ENCODE results near the gene TRPM8. TPM values are rescaled to one million over a fixed set of nuclear protein-coding genes. Genes with fewer than 3 reads are reported as not detected.

TRPM8 gene
- total RNA-seq, 1 donor from 2014 or later = not detected

DNA sequence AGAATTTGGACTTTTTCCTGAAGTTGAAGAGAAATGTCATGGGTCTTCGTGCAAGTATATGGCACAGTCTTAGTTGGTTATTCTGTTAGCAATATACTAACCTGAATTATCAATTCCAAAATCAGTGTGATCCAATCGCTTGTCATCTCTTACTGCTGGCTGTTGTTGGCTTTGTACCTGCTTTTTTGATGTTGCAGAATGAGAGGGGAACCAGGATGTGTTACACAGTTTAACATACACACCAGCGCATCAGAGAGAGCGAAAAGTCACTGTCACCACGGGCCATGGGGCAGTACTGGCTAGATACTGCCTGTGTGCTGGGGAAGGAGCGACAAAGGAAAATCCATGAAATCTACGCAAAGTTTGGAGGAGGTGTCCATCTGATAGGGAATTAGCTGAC, 74.0 kb downstream of the TRPM8 start:
- no peaks in the 10 kb centered on the region for H3K9me3 ChIP-seq
- no peaks in the 10 kb centered on the region for H3K27me3 ChIP-seq
- no peaks in the 10 kb centered on the region for H3K4me1 ChIP-seq
- intact Hi-C loops (cut with DNase I) = no loop called here
- DNase-seq = no peak
- no peaks in the 10 kb centered on the region for H3K36me3 ChIP-seq
- TF ChIP-seq CTCF (IDR thresholded peaks at IDR 0.05) = no peak
- H3K4me3 ChIP-seq = no peak overlapping the region
- ATAC-seq = no peak
- no peak overlapping the region for H3K27ac ChIP-seq

GRCh38 chr2:233992513-233993217, 75.5 kb downstream of the TRPM8 start:
- no peaks in the 10 kb centered on the region for H3K36me3 ChIP-seq
- no peaks in the 10 kb centered on the region for H3K4me1 ChIP-seq
- no peak overlapping the region for H3K27ac ChIP-seq
- DNase-seq (no peak), ATAC-seq (no peak)
- no peak overlapping the region for H3K4me3 ChIP-seq
- no peaks in the 10 kb centered on the region for H3K27me3 ChIP-seq
- H3K9me3 ChIP-seq = no peaks in the 10 kb centered on the region
- no peak for TF ChIP-seq CTCF (IDR thresholded peaks at IDR 0.05)
- intact Hi-C loops (cut with DNase I) = no loop called here

GRCh38 chr2:233993461-233993860, 76.3 kb downstream of the TRPM8 start:
- Histone ChIP-seq H3K27me3 (no peaks in the 10 kb centered on the region), H3K27ac (no peak overlapping the region), H3K4me1 (no peaks in the 10 kb centered on the region), H3K4me3 (no peak overlapping the region), H3K36me3 (no peaks in the 10 kb centered on the region), H3K9me3 (no peaks in the 10 kb centered on the region)
- DNase-seq (no peak), ATAC-seq (no peak)
- intact Hi-C loops (cut with DNase I) = no loop called here
- TF ChIP-seq CTCF (IDR thresholded peaks at IDR 0.05) = no peak

DNA sequence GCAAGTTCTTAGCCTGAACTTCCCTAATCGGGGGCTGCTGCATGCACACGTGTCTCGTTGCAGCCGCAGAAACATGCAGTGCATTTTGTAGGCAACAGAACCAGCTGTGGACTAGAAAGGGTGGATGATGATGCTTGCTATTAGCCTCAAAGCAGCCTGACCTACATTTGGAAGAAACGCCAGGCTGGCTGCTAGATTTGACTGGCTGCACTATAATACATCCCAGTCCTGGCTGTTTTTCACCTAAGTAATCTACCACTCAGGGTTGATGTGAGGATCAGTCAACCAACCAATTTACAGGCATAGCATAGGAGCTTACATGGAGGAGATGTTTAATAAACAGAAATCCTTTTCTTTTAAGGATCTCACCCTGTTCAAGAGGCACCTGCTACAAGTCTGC, 77.0 kb downstream of the TRPM8 start:
- H3K27ac ChIP-seq = no peak overlapping the region
- no peaks in the 10 kb centered on the region for H3K4me1 ChIP-seq
- intact Hi-C loops (cut with DNase I) = no loop called here
- no peaks in the 10 kb centered on the region for H3K27me3 ChIP-seq
- no peak overlapping the region for H3K4me3 ChIP-seq
- no peak for TF ChIP-seq CTCF (IDR thresholded peaks at IDR 0.05)
- no peaks in the 10 kb centered on the region for H3K36me3 ChIP-seq
- DNase-seq (no peak), ATAC-seq (no peak)
- no peaks in the 10 kb centered on the region for H3K9me3 ChIP-seq

DNA sequence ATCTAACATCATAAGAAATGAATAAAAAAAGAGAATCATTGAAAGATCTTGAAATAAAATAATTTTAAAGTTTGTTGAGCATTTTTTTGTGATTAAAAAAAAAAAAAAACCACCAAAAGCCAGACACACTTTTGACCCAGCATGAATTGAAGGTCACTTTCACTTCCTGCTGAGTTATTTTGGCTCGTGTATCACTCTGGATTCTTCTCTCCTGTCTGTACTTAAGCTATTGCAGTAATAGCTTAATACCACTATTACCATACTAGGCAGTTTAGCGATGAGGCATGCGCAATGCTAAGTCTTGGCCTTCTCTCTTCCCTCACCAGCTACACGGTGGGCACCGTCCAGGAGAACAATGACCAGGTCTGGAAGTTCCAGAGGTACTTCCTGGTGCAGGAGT, 78.8 kb downstream of the TRPM8 start:
- DNase-seq (no peak), ATAC-seq (no peak)
- Histone ChIP-seq H3K36me3 (no peaks in the 10 kb centered on the region), H3K27me3 (no peaks in the 10 kb centered on the region), H3K27ac (no peak overlapping the region), H3K4me3 (no peak overlapping the region), H3K9me3 (no peaks in the 10 kb centered on the region), H3K4me1 (no peaks in the 10 kb centered on the region)
- intact Hi-C loops (cut with DNase I) = no loop called here
- no peak for TF ChIP-seq CTCF (IDR thresholded peaks at IDR 0.05)

DNA sequence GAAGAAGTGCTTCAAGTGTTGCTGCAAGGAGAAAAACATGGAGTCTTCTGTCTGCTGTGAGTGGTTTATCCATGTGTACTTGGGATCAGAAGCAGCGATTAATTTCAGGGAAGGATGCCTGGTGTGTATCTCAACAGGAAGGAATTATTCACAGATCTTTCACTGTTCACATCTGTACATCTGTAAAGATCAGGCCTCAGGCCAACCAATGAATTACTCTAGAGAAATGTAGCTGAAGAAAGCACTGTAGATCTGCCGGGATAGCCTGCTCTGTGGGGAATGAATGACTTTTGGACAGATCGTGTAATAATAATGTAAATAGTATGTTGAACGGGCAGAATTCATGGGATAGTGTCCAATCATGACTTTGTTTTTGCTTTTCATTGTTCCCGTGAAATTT, 79.3 kb downstream of the TRPM8 start:
- Histone ChIP-seq H3K27me3 (no peaks in the 10 kb centered on the region), H3K36me3 (no peaks in the 10 kb centered on the region), H3K4me3 (no peak overlapping the region), H3K9me3 (no peaks in the 10 kb centered on the region), H3K4me1 (no peaks in the 10 kb centered on the region), H3K27ac (no peak overlapping the region)
- intact Hi-C loops (cut with DNase I) = no loop called here
- no peak for TF ChIP-seq CTCF (IDR thresholded peaks at IDR 0.05)
- DNase-seq = no peak
- no peak for ATAC-seq

Measured in upper lobe of right lung (tissue), 1 donor.